ENCODE measurements around the gene OSGIN1. TPM values are rescaled to one million over a fixed set of nuclear protein-coding genes. Genes with fewer than 3 reads are reported as not detected.

The OSGIN1 gene
- total RNA-seq, 2 donors from 2014 or later = 4.4 to 9.4 TPM

- H3K27me3 ChIP-seq (replicated peaks; ENCODE audit: insufficient read depth) = no peaks in the 10 kb centered on the region
These were observed 41.7 kb downstream of the OSGIN1 start for GRCh38 chr16:83994703-83995102.

GRCh38 chr16:83995754-83996153 is 42.7 kb downstream of the OSGIN1 start:
- Histone ChIP-seq H3K27me3 (replicated peaks; ENCODE audit: insufficient read depth) (no peaks in the 10 kb centered on the region), H3K9me3 (no peaks in the 10 kb centered on the region), H3K36me3 (no peaks in the 10 kb centered on the region), H3K4me1 (replicated peaks) (no peaks in the 10 kb centered on the region), H3K27ac (no peak overlapping the region), H3K4me3 (no peak overlapping the region)
- TF ChIP-seq POLR2A (IDR thresholded peaks at IDR 0.05) (no peak), POLR2AphosphoS5 (IDR thresholded peaks at IDR 0.05) (no peak), CTCF (IDR thresholded peaks at IDR 0.05) (no peak)
- intact Hi-C loops (cut with DNase I) = no loop called here
- DNase-seq (ENCODE audit: low spot score) = peak; percentile 13
- WGBS = 7% methylated on average over 21 of the region's 21 CpGs

More at GRCh38 chr16:83994703-83995102, 41.7 kb downstream of the OSGIN1 start:
- no peak for DNase-seq (ENCODE audit: low spot score)
- intact Hi-C loops (cut with DNase I) = no loop called here
- Histone ChIP-seq H3K36me3 (no peaks in the 10 kb centered on the region), H3K4me1 (replicated peaks) (no peaks in the 10 kb centered on the region), H3K27ac (no peak overlapping the region), H3K4me3 (no peak overlapping the region), H3K9me3 (no peaks in the 10 kb centered on the region)
- 91% methylated on average over 13 of the region's 13 CpGs for WGBS
- no peak for TF ChIP-seq POLR2A (IDR thresholded peaks at IDR 0.05)
- TF ChIP-seq CTCF (IDR thresholded peaks at IDR 0.05) = no peak
- TF ChIP-seq POLR2AphosphoS5 (IDR thresholded peaks at IDR 0.05) = no peak

- Histone ChIP-seq H3K36me3 (no peaks in the 10 kb centered on the region), H3K4me3 (no peak overlapping the region), H3K27me3 (replicated peaks; ENCODE audit: insufficient read depth) (no peaks in the 10 kb centered on the region), H3K27ac (no peak overlapping the region), H3K4me1 (replicated peaks) (no peaks in the 10 kb centered on the region), H3K9me3 (no peaks in the 10 kb centered on the region)
- TF ChIP-seq POLR2A (IDR thresholded peaks at IDR 0.05) = no peak
- no peak for TF ChIP-seq POLR2AphosphoS5 (IDR thresholded peaks at IDR 0.05)
- no peak for TF ChIP-seq CTCF (IDR thresholded peaks at IDR 0.05)
- intact Hi-C loops (cut with DNase I) = no loop called here
- DNase-seq (ENCODE audit: low spot score) = no peak
- WGBS = 85% methylated on average over 15 of the region's 15 CpGs
These were observed 43.6 kb downstream of the OSGIN1 start for GRCh38 chr16:83996481-83997252.

GRCh38 chr16:83998091-83998490 is 45.1 kb downstream of the OSGIN1 start:
- no peaks in the 10 kb centered on the region for H3K9me3 ChIP-seq
- no peak overlapping the region for H3K27ac ChIP-seq
- no peak for DNase-seq (ENCODE audit: low spot score)
- WGBS = 93% methylated on average over 13 of the region's 13 CpGs
- H3K36me3 ChIP-seq = no peaks in the 10 kb centered on the region
- TF ChIP-seq CTCF (IDR thresholded peaks at IDR 0.05) = no peak
- no peak for TF ChIP-seq POLR2A (IDR thresholded peaks at IDR 0.05)
- TF ChIP-seq POLR2AphosphoS5 (IDR thresholded peaks at IDR 0.05) = no peak
- no peak overlapping the region for H3K4me3 ChIP-seq
- no peaks in the 10 kb centered on the region for H3K27me3 ChIP-seq (replicated peaks; ENCODE audit: insufficient read depth)
- intact Hi-C loops (cut with DNase I) = no loop called here
- H3K4me1 ChIP-seq (replicated peaks) = no peaks in the 10 kb centered on the region

All from prostate gland (tissue), 2 donors.